ENCODE measurements around the gene IP6K2. TPM values are rescaled to one million over a fixed set of nuclear protein-coding genes. Genes with fewer than 3 reads are reported as not detected.
"Not testable (repeated sequence)": the region's sequence is repeated elsewhere in the genome, so short reads cannot be mapped to it uniquely, and the experiment has no call there.

The IP6K2 gene
- total and polyA plus RNA-seq, 2 donors from 2014 or later = 69.4 to 112 TPM

- no peaks in the 10 kb centered on the region for H3K9me3 ChIP-seq (ENCODE audit: control insufficient read depth in 2 of 3, insufficient read depth in 1 of 3, low read length in 3 of 3)
- peak overlapping the region in 1 of 3 donors; percentile 28 for H3K9ac ChIP-seq (ENCODE audit: low read length in 3 of 3)
- peak overlapping the region; percentile 80 to 92 for H3K27ac ChIP-seq (ENCODE audit: low read depth in 2 of 2, low read length in 2 of 2)
- peaks cover 0 to 26% (median 19%) of the 10 kb centered on the region in 3 donors for H3K4me1 ChIP-seq (ENCODE audit: control insufficient read depth in 2 of 3, insufficient read depth in 2 of 3, low read depth in 1 of 3, low read length in 3 of 3)
- DNase-seq (no peak), FAIRE-seq (no peak)
- intact Hi-C loops (cut with DNase I) = no loop called here
- no peak for TF ChIP-seq CTCF (IDR thresholded peaks at IDR 0.05; ENCODE audit: borderline replicate concordance, extremely low read depth, insufficient read depth)
- no peaks in the 10 kb centered on the region for H3K36me3 ChIP-seq (ENCODE audit: control insufficient read depth in 2 of 3, insufficient read depth in 3 of 3, low read length in 3 of 3)
- peak overlapping the region in 1 of 3 donors; percentile 23 for H3K4me3 ChIP-seq (ENCODE audit: low read length in 3 of 3)
- no peaks in the 10 kb centered on the region for H3K27me3 ChIP-seq (ENCODE audit: control insufficient read depth, insufficient read depth, low read length)
These were observed 22.6 kb upstream of the IP6K2 start for GRCh38 chr3:48739617-48739954.

- peaks cover 0 to 26% (median 19%) of the 10 kb centered on the region in 3 donors for H3K4me1 ChIP-seq (ENCODE audit: control insufficient read depth in 2 of 3, insufficient read depth in 2 of 3, low read depth in 1 of 3, low read length in 3 of 3)
- FAIRE-seq (no peak), DNase-seq (peak in 2 of 5 donors; percentile 35 to 84)
- peak overlapping the region; percentile 80 to 92 for H3K27ac ChIP-seq (ENCODE audit: low read depth in 2 of 2, low read length in 2 of 2)
- peak overlapping the region in 1 of 3 donors; percentile 28 for H3K9ac ChIP-seq (ENCODE audit: low read length in 3 of 3)
- H3K9me3 ChIP-seq (ENCODE audit: control insufficient read depth in 2 of 3, insufficient read depth in 1 of 3, low read length in 3 of 3) = no peaks in the 10 kb centered on the region
- intact Hi-C loops (cut with DNase I) = no loop called here
- H3K36me3 ChIP-seq (ENCODE audit: control insufficient read depth in 2 of 3, insufficient read depth in 3 of 3, low read length in 3 of 3) = no peaks in the 10 kb centered on the region
- no peak for TF ChIP-seq CTCF (IDR thresholded peaks at IDR 0.05; ENCODE audit: borderline replicate concordance, extremely low read depth, insufficient read depth)
- peak overlapping the region in 1 of 3 donors; percentile 23 for H3K4me3 ChIP-seq (ENCODE audit: low read length in 3 of 3)
- H3K27me3 ChIP-seq (ENCODE audit: control insufficient read depth, insufficient read depth, low read length) = no peaks in the 10 kb centered on the region
These were observed 22.1 kb upstream of the IP6K2 start for GRCh38 chr3:48738926-48739616.

GRCh38 chr3:48738144-48738536 is 21.1 kb upstream of the IP6K2 start:
- DNase-seq (peak in 3 of 5 donors; percentile 20 to 92 (median 71)), FAIRE-seq (no peak)
- peak overlapping the region in 1 of 3 donors; percentile 16 for H3K4me3 ChIP-seq (ENCODE audit: low read length in 3 of 3)
- no peaks in the 10 kb centered on the region for H3K36me3 ChIP-seq (ENCODE audit: control insufficient read depth in 2 of 3, insufficient read depth in 3 of 3, low read length in 3 of 3)
- TF ChIP-seq CTCF (IDR thresholded peaks at IDR 0.05; ENCODE audit: borderline replicate concordance, extremely low read depth, insufficient read depth) = no peak
- peak overlapping the region in 1 of 3 donors; percentile 12 for H3K9ac ChIP-seq (ENCODE audit: low read length in 3 of 3)
- H3K4me1 ChIP-seq (ENCODE audit: control insufficient read depth in 2 of 3, insufficient read depth in 2 of 3, low read depth in 1 of 3, low read length in 3 of 3) = peaks cover 0 to 26% (median 19%) of the 10 kb centered on the region in 3 donors
- H3K9me3 ChIP-seq (ENCODE audit: control insufficient read depth in 2 of 3, insufficient read depth in 1 of 3, low read length in 3 of 3) = no peaks in the 10 kb centered on the region
- intact Hi-C loops (cut with DNase I) = no loop called here
- H3K27ac ChIP-seq (ENCODE audit: low read depth in 2 of 2, low read length in 2 of 2) = peak overlapping the region; percentile 9 to 32
- H3K27me3 ChIP-seq (ENCODE audit: control insufficient read depth, insufficient read depth, low read length) = no peaks in the 10 kb centered on the region

- H3K9ac ChIP-seq (ENCODE audit: low read length in 3 of 3); intact Hi-C loops (cut with DNase I); FAIRE-seq; H3K9me3 ChIP-seq (ENCODE audit: control insufficient read depth in 2 of 3, insufficient read depth in 1 of 3, low read length in 3 of 3); H3K4me3 ChIP-seq (ENCODE audit: low read length in 3 of 3); H3K27ac ChIP-seq (ENCODE audit: low read depth in 2 of 2, low read length in 2 of 2); H3K27me3 ChIP-seq (ENCODE audit: control insufficient read depth, insufficient read depth, low read length); H3K36me3 ChIP-seq (ENCODE audit: control insufficient read depth in 2 of 3, insufficient read depth in 3 of 3, low read length in 3 of 3): not testable (repeated sequence)
- DNase-seq = peak in 2 of 5 donors; percentile 22 to 59
- peaks cover 0 to 21% (median 16%) of the 10 kb centered on the region in 3 donors for H3K4me1 ChIP-seq (ENCODE audit: control insufficient read depth in 2 of 3, insufficient read depth in 2 of 3, low read depth in 1 of 3, low read length in 3 of 3)
These were observed 18.2 kb upstream of the IP6K2 start for GRCh38 chr3:48735075-48735767.

- H3K36me3 ChIP-seq (ENCODE audit: control insufficient read depth in 2 of 3, insufficient read depth in 3 of 3, low read length in 3 of 3); H3K9ac ChIP-seq (ENCODE audit: low read length in 3 of 3); FAIRE-seq; H3K27ac ChIP-seq (ENCODE audit: low read depth in 2 of 2, low read length in 2 of 2); H3K27me3 ChIP-seq (ENCODE audit: control insufficient read depth, insufficient read depth, low read length); H3K9me3 ChIP-seq (ENCODE audit: control insufficient read depth in 2 of 3, insufficient read depth in 1 of 3, low read length in 3 of 3); H3K4me3 ChIP-seq (ENCODE audit: low read length in 3 of 3); intact Hi-C loops (cut with DNase I): not testable (repeated sequence)
- DNase-seq = peak in 1 of 5 donors; percentile 37
- peaks cover 0 to 15% (median 12%) of the 10 kb centered on the region in 3 donors for H3K4me1 ChIP-seq (ENCODE audit: control insufficient read depth in 2 of 3, insufficient read depth in 2 of 3, low read depth in 1 of 3, low read length in 3 of 3)
These were observed 17.5 kb upstream of the IP6K2 start for GRCh38 chr3:48734541-48734940.

Measured in kidney (tissue), 14 donors.